ENCODE data around the gene MED27. TPM values are rescaled to one million over a fixed set of nuclear protein-coding genes. Genes with fewer than 3 reads are reported as not detected.

The MED27 gene
- total RNA-seq, 1 donor: 19.0 TPM

DNA sequence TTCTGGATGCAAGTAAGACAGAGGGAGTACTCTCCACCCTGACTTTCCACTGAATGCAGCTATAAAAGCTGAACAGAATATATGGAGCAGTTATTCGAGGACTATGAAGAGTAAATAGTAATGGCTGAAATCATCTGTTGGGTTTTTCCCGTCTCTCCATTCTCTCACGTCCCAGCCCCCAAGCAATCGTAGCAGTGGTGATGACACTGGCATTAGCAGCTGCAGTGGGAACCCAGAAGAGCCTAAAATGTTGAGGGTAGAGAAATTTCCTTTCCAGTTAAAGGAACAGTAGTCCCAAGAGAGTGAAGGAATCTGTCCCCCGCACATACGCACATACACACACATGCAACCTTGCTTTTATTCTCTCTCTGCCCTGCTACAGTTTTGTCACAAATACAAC lies 33.2 kb downstream of the MED27 start:
- H3K4me3 ChIP-seq (ENCODE audit: low read depth, low read length): no peak overlapping the region
- no peak for DNase-seq (ENCODE audit: low read depth)
- TF ChIP-seq, protein P1, sequence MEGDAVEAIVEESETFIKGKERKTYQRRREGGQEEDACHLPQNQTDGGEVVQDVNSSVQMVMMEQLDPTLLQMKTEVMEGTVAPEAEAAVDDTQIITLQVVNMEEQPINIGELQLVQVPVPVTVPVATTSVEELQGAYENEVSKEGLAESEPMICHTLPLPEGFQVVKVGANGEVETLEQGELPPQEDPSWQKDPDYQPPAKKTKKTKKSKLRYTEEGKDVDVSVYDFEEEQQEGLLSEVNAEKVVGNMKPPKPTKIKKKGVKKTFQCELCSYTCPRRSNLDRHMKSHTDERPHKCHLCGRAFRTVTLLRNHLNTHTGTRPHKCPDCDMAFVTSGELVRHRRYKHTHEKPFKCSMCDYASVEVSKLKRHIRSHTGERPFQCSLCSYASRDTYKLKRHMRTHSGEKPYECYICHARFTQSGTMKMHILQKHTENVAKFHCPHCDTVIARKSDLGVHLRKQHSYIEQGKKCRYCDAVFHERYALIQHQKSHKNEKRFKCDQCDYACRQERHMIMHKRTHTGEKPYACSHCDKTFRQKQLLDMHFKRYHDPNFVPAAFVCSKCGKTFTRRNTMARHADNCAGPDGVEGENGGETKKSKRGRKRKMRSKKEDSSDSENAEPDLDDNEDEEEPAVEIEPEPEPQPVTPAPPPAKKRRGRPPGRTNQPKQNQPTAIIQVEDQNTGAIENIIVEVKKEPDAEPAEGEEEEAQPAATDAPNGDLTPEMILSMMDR (IDR thresholded peaks at IDR 0.05; ENCODE audit: insufficient read depth, low read depth, low read length): no peak

DNA sequence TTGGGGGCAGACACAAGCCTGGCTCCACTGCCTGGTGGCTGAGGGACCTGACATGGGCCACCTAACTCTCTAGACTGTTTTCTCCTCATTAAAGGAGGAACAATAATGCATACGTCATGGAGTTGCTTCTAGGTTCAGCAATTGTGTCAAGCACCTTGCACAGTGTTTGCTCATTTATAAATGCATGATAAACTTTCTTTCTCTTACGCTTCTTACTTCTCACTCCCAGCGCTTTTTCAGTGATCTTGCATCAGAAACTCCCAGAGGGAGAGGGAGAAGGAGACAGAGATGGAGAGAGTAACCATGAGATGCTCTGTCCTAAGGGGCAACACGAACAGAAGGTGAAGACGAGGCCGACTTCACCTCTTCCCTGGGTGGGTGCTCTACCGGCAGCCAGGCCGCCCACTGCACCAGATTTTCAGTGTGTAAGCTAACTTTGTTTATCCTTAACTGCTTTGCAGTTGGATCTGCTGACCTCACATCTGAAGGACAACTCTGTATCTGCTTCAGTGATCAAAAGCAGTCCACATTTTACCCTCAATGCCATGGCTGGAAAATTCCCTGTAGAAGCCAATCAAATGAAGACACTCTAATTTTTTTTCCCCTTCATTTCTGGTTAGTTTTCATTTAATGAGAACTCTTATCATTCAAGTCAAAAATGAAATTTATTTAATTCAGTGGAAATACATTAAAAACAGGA lies 35.3 kb downstream of the MED27 start:
- H3K4me3 ChIP-seq (ENCODE audit: low read depth, low read length): no peak overlapping the region
- TF ChIP-seq, protein P1 (IDR thresholded peaks at IDR 0.05; ENCODE audit: insufficient read depth, low read depth, low read length): no peak
- no peak for DNase-seq (ENCODE audit: low read depth)

DNA sequence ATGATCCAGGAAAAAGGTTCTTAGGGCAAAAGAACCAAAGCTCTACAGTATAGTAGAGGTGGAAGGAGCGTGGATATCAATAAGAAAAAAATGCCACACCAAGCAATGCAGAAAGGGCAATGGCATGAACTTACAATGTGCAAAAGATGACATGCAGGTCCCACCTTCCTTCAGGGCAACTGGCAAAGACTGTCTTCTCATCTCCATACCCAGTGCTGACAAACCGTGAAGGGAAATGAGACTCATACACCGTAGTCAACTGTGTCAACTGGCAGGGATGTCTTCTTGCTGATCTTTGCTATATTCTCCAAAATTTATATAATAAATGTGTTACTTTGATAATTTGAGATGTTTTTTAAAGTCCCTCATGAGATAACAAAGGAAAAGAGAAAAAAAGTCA lies 36.0 kb downstream of the MED27 start:
- TF ChIP-seq, protein P1 (IDR thresholded peaks at IDR 0.05; ENCODE audit: insufficient read depth, low read depth, low read length): no peak
- no peak overlapping the region for H3K4me3 ChIP-seq (ENCODE audit: low read depth, low read length)
- DNase-seq (ENCODE audit: low read depth): no peak

DNA sequence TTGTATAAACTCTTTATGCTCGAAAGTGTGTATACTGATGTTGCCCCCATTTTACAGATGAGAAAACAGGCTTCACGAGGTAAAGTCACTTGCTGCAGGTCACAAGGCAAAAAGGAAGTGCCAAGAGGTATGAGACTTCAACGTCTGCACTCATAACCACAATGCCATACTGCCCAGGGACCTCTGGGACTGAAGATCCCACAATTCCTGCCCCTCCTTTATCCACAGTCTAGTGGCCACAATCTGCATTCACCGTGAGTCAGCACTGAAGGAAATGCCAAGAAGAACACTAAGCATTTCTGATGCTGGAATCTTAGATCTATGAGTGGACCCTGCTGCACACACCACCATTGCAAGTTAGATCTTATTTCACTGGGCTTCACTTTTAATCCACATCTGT lies 37.3 kb downstream of the MED27 start:
- DNase-seq (ENCODE audit: low read depth): peak; percentile 80
- TF ChIP-seq, protein P1 (IDR thresholded peaks at IDR 0.05; ENCODE audit: insufficient read depth, low read depth, low read length): no peak
- no peak overlapping the region for H3K4me3 ChIP-seq (ENCODE audit: low read depth, low read length)

DNA sequence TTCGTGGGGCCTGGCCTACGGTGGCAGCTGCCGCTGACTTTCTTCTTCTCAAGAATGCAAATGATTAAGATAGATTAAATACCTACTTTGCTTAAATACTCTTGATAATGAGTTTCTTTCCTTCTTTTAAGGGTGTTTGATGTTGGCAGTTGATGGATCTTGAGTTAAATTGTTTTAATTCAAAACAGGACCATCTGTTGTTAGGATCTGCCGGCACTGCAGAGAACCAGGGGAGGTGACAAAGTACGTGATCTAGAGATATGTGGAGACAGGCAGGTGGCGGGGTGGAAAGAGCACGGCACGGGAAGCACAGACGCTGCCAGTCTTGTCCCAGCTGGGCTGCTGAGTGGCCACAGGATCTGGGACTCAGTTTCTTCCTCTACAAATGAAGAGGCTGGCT lies 37.9 kb downstream of the MED27 start:
- TF ChIP-seq, protein P1 (IDR thresholded peaks at IDR 0.05; ENCODE audit: insufficient read depth, low read depth, low read length): no peak
- H3K4me3 ChIP-seq (ENCODE audit: low read depth, low read length): no peak overlapping the region
- DNase-seq (ENCODE audit: low read depth): no peak

DNA sequence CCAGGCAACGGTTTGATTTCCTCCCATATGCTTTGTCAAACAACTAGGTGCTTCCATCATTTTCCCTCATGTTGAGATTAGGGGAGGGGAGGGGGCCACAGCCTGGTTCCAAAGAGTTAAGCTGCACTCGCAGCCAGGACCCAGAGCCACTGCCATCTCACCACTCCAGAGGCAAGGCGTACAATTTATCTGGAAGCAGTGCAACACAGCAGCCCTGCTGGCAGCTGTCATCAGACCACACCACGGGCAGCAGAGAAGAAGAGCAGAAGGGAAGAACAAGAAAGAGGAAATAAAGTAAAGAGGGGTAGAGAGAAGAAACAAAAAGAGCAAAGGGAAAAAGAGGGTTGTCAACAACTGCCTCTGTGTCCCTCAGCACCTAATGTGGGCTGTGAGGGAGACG lies 38.9 kb downstream of the MED27 start:
- no peak overlapping the region for H3K4me3 ChIP-seq (ENCODE audit: low read depth, low read length)
- no peak for DNase-seq (ENCODE audit: low read depth)
- TF ChIP-seq, protein P1 (IDR thresholded peaks at IDR 0.05; ENCODE audit: insufficient read depth, low read depth, low read length): no peak

DNA sequence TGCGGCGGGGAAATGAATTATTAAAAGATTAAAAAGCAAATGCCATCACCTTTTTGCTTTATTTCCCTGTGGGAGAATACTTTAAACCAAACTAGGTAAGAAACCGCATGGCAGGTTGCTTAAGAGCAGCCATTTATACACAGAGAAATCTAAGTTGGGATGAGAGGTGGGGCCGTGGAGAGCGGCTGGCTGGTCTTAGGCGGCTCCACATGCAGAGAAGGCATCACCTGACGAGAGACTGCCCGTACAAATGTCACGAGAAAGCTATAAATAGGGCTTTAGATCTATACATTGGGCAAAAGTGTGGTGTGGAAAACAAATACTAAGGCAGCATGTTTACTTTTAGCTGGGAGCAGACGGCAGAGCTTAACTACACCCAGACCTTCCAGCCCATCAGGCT lies 39.4 kb downstream of the MED27 start:
- no peak overlapping the region for H3K4me3 ChIP-seq (ENCODE audit: low read depth, low read length)
- DNase-seq (ENCODE audit: low read depth): no peak
- TF ChIP-seq, protein P1 (IDR thresholded peaks at IDR 0.05; ENCODE audit: insufficient read depth, low read depth, low read length): no peak
